IPS-18c (cell line): Measurements from ENCODE around the gene USP14.

Experiments used
- H3K4me3 ChIP-seq: 2 replicates; pipeline ENCODE4 v1.7.0; 2013; ENCODE audit warnings: low read depth, mild to moderate bottlenecking, low read length, moderate library complexity; ENCODE audit not compliant: insufficient read depth
- H3K9me3 ChIP-seq: one replicate; pipeline ENCODE4 v1.6.1; 2013; ENCODE audit warnings: mild to moderate bottlenecking, low read length, moderate library complexity; ENCODE audit not compliant: control insufficient read depth, insufficient read depth

Gene USP14

DNA sequence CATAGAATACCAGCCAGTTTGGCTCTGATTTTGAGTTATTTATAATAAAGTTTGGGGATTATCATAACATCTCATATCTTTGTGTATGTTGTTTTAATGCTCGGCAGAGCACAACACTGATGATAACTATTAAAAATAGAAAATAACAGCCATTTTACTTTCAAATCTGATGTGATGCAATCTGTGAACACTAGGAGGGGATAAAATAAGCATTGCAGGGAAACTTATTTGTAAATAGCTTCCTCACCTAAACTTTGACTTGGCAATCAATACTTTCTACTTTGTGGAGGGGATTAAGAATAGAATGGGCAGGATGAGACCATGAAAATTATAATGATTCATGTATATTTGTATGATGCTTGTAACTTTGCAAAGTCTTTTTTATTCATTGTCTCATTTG lies 54.4 kb downstream of the USP14 start:
- H3K4me3 ChIP-seq = no peak overlapping the region
- no peaks in the 10 kb centered on the region for H3K9me3 ChIP-seq

- Histone ChIP-seq H3K9me3 (no peaks in the 10 kb centered on the region), H3K4me3 (no peak overlapping the region)
Observed at GRCh38 chr18:213505-213904, 55.1 kb downstream of the USP14 start.

GRCh38 chr18:213966-214365 lies 55.6 kb downstream of the USP14 start:
- Histone ChIP-seq H3K9me3 (no peaks in the 10 kb centered on the region), H3K4me3 (no peak overlapping the region)

GRCh38 chr18:215448-216010 lies 57.2 kb downstream of the USP14 start:
- Histone ChIP-seq H3K9me3 (no peaks in the 10 kb centered on the region), H3K4me3 (no peak overlapping the region)

DNA sequence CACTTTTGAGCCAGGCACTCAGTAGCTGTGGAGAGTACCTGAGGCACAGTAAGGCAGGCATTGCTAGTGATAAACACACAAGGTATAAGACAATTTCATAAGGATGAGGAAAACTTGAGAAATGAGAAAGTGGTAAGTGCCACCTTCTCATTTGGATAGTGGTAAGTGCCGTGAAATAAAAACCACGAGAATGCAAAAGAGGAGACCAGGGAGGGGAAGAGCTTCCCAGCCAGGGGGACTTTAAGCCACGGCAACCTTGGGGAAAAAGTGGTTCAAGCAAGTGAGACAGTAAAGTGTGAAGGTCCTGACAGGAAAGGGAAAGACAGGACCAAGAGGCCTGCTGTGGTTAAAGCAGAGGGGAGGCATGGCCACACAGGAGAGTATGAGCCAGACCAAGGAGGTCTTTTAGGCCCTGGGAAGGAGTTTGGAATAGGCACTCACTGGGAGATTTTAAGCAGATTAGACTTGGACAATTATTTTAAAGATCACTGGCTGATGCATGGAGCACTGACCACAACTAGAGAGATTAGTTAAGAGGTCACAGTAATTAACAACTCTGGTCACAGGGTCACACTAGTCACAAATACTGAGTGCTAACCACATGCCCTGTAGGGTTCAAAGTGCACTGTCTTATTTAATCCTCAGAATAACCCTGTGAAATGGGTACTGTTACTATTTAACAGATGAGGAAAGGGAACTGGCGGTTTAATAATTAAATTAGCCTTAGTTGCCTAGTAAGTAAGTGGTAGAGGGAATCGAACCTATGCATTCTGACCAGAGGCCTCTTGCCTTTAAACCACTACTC lies 59.4 kb downstream of the USP14 start:
- Histone ChIP-seq H3K4me3 (no peak overlapping the region), H3K9me3 (no peaks in the 10 kb centered on the region)

DNA sequence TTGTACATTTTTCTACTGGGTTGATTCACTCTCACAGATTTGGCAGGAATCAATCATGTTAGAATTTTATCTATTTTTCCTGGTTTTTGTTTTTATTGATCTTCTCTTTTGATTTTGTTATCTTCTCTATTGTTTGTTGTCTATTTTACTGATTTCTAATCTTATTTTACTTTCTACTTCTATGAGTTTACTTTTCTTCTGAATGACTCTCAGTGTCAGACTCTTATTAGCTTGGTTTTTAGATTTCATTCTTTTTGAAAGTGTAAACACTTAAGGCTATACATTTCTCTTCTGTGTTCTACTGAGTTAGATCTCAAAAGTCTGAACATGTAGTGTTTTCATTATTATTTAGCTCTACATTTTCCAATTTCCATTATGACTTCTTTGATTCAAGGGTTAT lies 62.4 kb downstream of the USP14 start:
- no peaks in the 10 kb centered on the region for H3K9me3 ChIP-seq
- no peak overlapping the region for H3K4me3 ChIP-seq

DNA sequence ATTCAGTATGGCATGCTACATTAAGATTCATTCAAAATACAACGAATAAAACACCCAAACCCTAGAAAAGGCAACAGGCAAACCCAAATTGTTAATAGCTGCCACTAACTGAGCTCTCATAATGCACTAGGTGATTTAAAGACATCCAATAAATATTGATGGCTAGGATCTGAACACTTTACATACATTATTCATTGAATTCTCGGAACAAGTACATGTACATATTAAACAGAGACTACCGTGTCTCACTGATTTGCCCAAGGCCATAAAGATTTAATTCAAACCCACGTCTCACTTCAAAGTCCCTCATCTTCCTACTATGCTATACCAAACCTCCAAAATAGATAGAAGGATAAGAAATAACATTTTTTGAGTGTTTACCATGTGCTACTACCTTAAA lies 67.4 kb downstream of the USP14 start:
- Histone ChIP-seq H3K9me3 (no peaks in the 10 kb centered on the region), H3K4me3 (no peak overlapping the region)

DNA sequence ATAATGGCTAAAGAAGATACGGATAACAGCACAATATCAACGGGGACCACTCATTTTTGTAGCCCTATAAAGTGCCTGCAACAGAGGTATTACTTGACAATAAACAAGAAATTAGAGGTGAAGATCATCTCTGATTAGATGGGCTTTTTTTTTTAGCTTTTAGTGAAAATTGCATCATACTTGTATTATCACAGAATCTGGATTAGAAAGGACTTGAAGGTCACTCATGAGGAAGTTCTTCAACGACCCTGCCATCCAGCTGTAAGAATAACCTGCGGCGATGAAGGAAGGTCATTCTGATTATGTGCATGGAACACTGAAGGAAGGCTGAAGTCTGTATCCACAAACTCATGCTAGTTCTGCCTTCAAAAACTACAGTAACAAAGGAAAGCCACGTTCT lies 69.0 kb downstream of the USP14 start:
- Histone ChIP-seq H3K4me3 (no peak overlapping the region), H3K9me3 (no peaks in the 10 kb centered on the region)

DNA sequence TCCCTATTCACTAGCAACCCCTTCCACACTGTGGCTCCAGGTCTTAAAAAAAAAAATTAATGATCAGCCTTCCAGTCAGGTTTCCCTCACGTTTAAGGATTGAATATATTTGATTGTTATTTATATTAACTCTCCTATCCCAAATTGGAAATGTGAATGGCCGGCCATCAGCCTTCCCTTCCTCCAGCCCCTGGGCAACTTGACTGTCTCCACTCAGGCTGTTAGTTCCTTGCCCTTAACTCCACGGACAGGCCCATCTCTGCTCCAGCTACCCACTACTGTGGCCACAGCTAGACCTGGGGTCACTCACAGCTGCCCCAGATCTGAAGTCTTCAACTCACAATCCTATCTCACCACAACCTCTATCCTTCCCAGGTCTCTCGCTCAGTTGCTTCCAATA lies 69.5 kb downstream of the USP14 start:
- Histone ChIP-seq H3K4me3 (no peak overlapping the region), H3K9me3 (no peaks in the 10 kb centered on the region)

DNA sequence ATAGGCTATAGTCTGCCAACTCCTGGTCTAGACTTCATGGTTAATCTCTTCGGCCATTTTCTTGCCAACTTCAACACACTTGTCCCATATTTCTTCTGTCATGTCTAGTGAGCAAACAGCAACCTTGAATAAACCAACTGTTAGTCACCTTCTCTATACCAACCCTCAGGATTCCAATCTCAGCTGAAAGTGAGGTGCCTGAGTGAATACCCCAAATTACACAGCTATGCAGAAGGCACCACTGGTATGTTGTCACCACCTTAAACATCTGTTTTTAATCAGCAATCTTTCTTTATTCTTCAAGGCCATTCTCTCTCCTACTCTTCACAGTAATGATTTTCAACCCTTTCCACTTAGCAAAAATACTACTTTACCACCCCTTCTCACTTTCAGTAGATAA lies 70.2 kb downstream of the USP14 start:
- Histone ChIP-seq H3K4me3 (no peak overlapping the region), H3K9me3 (no peaks in the 10 kb centered on the region)

GRCh38 chr18:231563-231962 lies 73.2 kb downstream of the USP14 start:
- H3K4me3 ChIP-seq = no peak overlapping the region
- no peaks in the 10 kb centered on the region for H3K9me3 ChIP-seq

GRCh38 chr18:240175-240574 lies 81.8 kb downstream of the USP14 start:
- peaks cover 4% of the 10 kb centered on the region for H3K9me3 ChIP-seq
- no peak overlapping the region for H3K4me3 ChIP-seq

DNA sequence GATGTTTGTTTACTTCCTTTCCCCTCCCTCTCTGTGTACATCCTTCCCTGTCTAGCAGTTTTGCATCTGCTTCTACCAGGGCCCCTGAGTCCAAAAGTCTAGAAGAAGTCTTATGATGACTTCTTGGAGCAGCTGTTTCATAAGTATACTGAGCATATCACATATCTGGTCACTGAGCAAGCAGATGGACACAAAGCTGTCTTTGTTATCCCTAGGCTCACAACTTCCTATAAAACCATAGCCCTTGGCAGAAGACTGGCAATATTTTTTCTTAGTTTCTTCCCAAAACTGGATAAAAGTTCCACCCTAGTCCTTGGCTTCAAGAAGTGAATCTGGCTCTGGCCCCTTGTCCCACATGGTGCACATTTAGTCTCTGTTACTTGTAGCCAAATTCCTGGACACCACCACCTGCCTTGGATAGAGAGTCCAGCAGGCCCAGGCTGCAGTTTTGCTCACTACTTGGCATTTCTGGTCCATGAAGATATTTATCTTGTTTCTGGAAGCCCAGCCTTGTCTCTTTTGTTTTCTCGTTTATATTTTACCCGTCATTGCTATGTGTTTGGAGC lies 87.0 kb downstream of the USP14 start:
- Histone ChIP-seq H3K9me3 (peaks cover 4% of the 10 kb centered on the region), H3K4me3 (no peak overlapping the region)

DNA sequence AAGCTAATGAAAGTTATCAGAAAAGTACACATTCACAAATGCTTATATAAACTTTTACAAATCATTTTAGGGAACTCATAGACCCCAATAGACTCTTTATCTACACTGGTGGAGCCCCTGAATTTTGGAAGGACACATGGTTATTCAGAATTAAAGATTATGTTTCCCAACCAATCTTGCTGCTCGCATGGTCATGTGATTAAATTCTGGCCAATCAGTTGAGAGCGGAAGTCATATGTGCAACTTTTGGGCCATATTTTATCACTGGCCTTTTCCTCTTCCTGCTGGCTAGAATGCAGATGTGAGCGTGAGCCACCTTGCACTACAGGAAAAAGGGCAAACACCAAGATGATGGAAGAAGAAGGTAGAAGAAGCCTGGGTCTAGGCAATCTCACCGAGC lies 89.7 kb downstream of the USP14 start:
- Histone ChIP-seq H3K4me3 (no peak overlapping the region), H3K9me3 (no peaks in the 10 kb centered on the region)

GRCh38 chr18:250685-251084 lies 92.3 kb downstream of the USP14 start:
- Histone ChIP-seq H3K9me3 (no peaks in the 10 kb centered on the region), H3K4me3 (no peak overlapping the region)

GRCh38 chr18:251572-251971 lies 93.2 kb downstream of the USP14 start:
- Histone ChIP-seq H3K4me3 (no peak overlapping the region), H3K9me3 (no peaks in the 10 kb centered on the region)

- Histone ChIP-seq H3K9me3 (no peaks in the 10 kb centered on the region), H3K4me3 (no peak overlapping the region)
Observed at GRCh38 chr18:253121-253520, 94.8 kb downstream of the USP14 start.

- H3K9me3 ChIP-seq = no peaks in the 10 kb centered on the region
- H3K4me3 ChIP-seq = no peak overlapping the region
Observed at GRCh38 chr18:255171-255570, 96.8 kb downstream of the USP14 start.
